IPS DF 19.7 (cell line): ENCODE measurements around the gene PDLIM5.
"Not testable (repeated sequence)": the region's sequence is repeated elsewhere in the genome, so short reads cannot be mapped to it uniquely, and the experiment has no call there.

Source experiments
- DNase-seq: peaks from one replicate; pipeline ENCODE4 v3.0.0-alpha.2; 2013; ENCODE audit warnings: low read depth, low spot score

Gene PDLIM5

GRCh38 chr4:94649381-94650133 lies 197.8 kb downstream of the PDLIM5 start:
- no peak for DNase-seq

- DNase-seq = no peak
Observed at GRCh38 chr4:94650134-94650495, 198.4 kb downstream of the PDLIM5 start.

- no peak for DNase-seq
Observed at GRCh38 chr4:94650690-94651089, 198.9 kb downstream of the PDLIM5 start.

GRCh38 chr4:94653095-94653649 lies 201.4 kb downstream of the PDLIM5 start:
- no peak for DNase-seq

GRCh38 chr4:94653984-94654609 lies 202.4 kb downstream of the PDLIM5 start:
- no peak for DNase-seq

GRCh38 chr4:94654714-94655113 lies 203.0 kb downstream of the PDLIM5 start:
- no peak for DNase-seq

- no peak for DNase-seq
Observed at GRCh38 chr4:94660614-94661013, 208.9 kb downstream of the PDLIM5 start.

- not testable (repeated sequence) for DNase-seq
Observed at GRCh38 chr4:94665021-94665420, 213.3 kb downstream of the PDLIM5 start.

- no peak for DNase-seq
Observed at GRCh38 chr4:94665500-94666404, 214.0 kb downstream of the PDLIM5 start.

GRCh38 chr4:94668724-94669123 lies 217.0 kb downstream of the PDLIM5 start:
- DNase-seq = no peak

GRCh38 chr4:94669672-94670664 lies 218.2 kb downstream of the PDLIM5 start:
- DNase-seq = no peak

GRCh38 chr4:94671113-94671512 lies 219.4 kb downstream of the PDLIM5 start:
- DNase-seq = no peak

- no peak for DNase-seq
Observed at GRCh38 chr4:94673961-94674360, 222.2 kb downstream of the PDLIM5 start.

GRCh38 chr4:94676970-94677369 lies 225.2 kb downstream of the PDLIM5 start:
- no peak for DNase-seq

- DNase-seq = no peak
Observed at GRCh38 chr4:94678896-94679295, 227.2 kb downstream of the PDLIM5 start.

- no peak for DNase-seq
Observed at GRCh38 chr4:94680176-94680862, 228.6 kb downstream of the PDLIM5 start.

GRCh38 chr4:94686086-94686485 lies 234.3 kb downstream of the PDLIM5 start:
- no peak for DNase-seq

GRCh38 chr4:94689155-94689860 lies 237.6 kb downstream of the PDLIM5 start:
- DNase-seq = no peak

GRCh38 chr4:94690851-94691254 lies 239.1 kb downstream of the PDLIM5 start:
- no peak for DNase-seq

GRCh38 chr4:94691552-94691951 lies 239.8 kb downstream of the PDLIM5 start:
- DNase-seq = no peak
